KOPT-K1 (cell line): ENCODE data around the gene SLC45A2.
"Not testable (repeated sequence)": the region's sequence is repeated elsewhere in the genome, so short reads cannot be mapped to it uniquely, and the experiment has no call there.

Experiments
- H3K27ac ChIP-seq: fragments of 200-600 bp; sonication (generic); 2 replicates; pipeline ENCODE4 v1.5.1; 2016; ENCODE audit warnings: antibody characterized with exemption, mild to moderate bottlenecking, low read depth, low read length; ENCODE audit not compliant: poor library complexity, severe bottlenecking
- H3K36me3 ChIP-seq: fragments of 200-600 bp; sonication (generic); 2 replicates; pipeline ENCODE4 v1.5.1; 2017; ENCODE audit warnings: antibody characterized with exemption, mild to moderate bottlenecking, low read length, moderate library complexity; ENCODE audit not compliant: insufficient read depth
- H3K9me3 ChIP-seq: fragments of 200-600 bp; sonication (generic); 2 replicates; pipeline ENCODE4 v1.5.1; 2017; ENCODE audit warnings: antibody characterized with exemption, low read length, mild to moderate bottlenecking; ENCODE audit not compliant: insufficient read depth, poor library complexity, severe bottlenecking

SLC45A2 gene

DNA sequence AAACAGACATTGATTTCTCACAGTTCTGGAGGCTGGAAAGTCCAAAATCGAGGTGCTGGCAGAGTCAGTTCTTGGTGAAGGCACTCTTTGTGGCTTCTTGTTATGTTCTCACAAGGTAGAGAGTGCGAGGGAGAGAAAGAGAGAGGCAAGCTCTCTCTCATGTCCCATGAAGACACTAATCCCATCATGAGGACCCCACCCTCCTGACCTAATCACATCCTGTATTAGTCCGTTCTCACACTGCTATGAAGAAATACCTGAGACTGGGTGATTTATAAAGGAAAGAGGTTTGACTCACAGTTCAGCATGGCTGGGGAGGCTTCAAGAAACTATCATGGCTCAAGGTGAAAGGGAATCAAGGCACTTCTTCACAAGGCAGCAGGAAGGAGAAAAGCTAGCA is 29.1 kb upstream of the SLC45A2 start:
- no peak overlapping the region for H3K27ac ChIP-seq
- peaks cover 9% of the 10 kb centered on the region; the same call in 1 of the 2 replicates for H3K36me3 ChIP-seq
- H3K9me3 ChIP-seq = no peaks in the 10 kb centered on the region

DNA sequence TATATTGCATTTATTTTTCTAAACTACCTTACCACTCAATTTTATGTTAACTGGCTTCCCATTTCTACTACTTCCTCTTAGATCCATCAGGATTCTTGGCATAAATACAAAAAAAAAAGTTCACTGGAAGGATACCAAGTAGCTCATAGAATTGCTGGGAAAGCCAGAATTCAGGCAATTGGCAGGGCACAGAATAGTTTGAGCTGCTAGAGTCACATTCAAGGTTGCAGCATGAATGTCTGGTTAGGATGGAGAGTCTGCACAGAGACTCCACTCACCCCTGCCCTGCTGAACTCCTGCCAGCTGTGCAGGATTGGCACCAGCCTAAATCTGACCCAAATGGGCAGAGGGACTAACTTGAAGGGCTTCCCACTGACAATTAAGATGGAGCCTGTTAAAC is 28.3 kb upstream of the SLC45A2 start:
- Histone ChIP-seq H3K36me3 (peaks cover 4% of the 10 kb centered on the region; the same call in 1 of the 2 replicates), H3K9me3 (no peaks in the 10 kb centered on the region)

DNA sequence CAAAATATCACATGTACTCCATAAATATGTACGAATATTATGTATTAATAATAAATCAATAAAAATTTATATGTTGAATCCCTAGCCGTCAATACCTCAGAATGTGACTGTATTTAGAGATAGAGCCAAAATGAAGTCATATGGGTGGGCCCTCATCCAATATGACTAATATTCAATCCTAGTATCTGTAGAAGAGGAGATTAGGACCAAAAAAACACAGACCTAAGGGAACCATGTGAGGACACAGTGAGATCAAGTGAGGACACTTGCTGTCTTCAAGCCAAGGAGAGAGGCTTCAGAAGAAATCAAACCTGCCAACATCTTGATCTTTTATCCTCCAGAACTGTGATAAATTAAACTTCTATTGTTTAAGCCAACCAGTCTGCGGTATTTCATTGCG is 27.0 kb upstream of the SLC45A2 start:
- H3K27ac ChIP-seq = no peak overlapping the region
- no peaks in the 10 kb centered on the region for H3K36me3 ChIP-seq
- H3K9me3 ChIP-seq = no peaks in the 10 kb centered on the region

More for the DNA sequence above, 28.3 kb upstream of the SLC45A2 start:
- no peak overlapping the region for H3K27ac ChIP-seq

DNA sequence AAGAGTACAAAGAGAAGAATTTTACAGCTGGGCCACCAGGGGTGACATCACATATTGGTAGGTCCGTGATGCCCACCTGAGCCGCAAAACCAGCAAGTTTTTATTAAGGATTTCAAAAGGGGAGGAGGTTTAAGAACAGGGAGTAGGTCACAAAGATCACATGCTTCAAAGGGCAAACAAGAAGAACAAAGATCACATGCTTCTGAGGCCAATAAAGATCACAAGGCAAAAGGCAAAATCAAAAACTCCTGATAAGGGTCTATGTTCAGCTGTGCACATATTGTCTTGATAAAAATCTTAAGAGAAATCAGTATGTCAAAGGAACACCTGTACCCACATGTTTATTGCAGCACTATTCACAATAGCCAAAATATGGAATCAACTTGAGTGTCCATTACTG is 25.7 kb upstream of the SLC45A2 start:
- not testable (repeated sequence) for H3K9me3 ChIP-seq, H3K27ac ChIP-seq

DNA sequence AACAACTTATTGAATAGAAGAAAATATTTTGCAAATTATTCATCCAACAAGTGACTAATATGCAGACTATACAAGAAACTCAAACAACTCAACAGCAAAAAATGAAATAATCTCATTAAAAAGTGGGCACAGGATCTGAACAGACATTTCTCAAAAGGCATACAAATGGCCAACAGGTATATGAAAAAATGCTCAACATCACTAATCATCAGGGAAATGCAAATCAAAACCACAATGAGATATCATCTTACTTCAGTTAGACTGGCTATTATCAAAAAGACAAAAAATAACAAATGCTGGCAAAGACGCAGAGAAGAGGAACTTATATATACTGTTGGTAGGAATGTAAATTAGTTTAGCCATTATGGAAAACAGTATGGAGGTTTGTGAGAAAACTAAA is 25.1 kb upstream of the SLC45A2 start:
- H3K36me3 ChIP-seq = no peaks in the 10 kb centered on the region
- H3K27ac ChIP-seq = no peak overlapping the region
- H3K9me3 ChIP-seq = no peaks in the 10 kb centered on the region

More for the DNA sequence above, 25.7 kb upstream of the SLC45A2 start:
- not testable (repeated sequence) for H3K36me3 ChIP-seq

DNA sequence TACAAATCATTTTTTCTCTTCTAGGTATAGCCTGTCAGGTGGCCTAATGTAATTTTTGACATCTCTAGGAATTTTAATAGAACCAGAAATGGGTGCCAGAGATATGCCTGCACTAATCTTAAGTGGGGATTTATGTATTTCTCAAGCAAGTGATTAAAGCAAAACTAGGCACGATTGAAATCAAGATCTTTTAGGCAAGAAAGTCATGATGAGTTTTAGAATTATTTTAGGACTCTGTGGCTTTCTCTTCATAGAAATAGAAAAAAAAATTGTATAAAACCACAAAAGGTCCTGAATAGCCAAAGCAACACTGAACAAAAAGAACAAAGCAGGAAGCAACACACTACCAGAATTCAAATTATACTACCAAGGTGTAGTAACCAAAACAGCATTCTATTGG is 24.3 kb upstream of the SLC45A2 start:
- Histone ChIP-seq H3K9me3 (no peaks in the 10 kb centered on the region), H3K36me3 (peaks cover 4% of the 10 kb centered on the region; the same call in 1 of the 2 replicates), H3K27ac (peak overlapping the region; percentile 81)

DNA sequence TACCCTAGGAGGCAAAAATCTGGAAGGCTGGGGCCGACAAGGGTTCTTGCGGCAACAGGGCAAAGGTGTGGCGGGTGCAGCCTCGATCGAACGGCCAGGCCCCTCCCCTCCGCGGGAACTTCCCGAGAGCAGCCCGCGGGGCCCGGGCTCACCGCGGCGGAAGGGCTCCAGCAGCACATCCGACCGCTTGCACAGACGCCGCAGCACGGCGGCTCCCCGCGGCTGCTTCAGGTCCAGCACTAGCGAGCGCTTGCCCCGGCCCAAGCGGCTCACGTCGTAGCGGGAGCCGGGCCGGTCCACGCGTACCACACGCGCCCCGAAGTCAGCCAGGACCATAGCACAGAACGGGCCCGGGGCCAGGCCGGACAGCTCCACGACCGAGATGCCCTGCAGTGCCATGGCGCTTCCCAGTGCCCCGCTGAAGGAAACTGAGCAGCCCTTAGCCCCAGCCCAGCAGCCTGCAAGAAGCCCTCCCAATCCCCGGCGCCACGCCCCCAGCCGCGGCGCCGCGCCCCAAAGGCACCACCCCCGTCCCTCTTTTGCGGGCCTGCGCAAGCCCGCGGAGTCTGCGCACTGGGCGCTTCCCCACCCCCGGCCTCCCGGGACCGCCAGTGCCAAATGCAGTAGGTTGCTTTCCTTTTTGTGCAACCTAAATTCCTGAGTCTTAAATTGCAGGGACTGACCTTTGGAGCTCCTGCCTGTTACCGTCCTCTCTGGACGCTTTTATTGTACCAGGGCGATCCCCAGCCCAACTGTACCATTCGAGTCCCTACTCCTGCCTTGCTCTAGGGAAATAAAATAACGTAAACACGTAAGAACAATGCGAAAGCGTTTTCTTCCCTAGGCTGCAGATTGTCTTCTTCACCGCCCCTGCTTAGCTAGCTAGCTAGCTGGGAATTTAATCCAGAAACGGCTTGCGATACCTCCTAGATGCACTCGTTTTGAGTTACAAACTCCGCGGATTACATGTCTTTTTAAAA is 23.4 kb upstream of the SLC45A2 start, which contains the start of gene AMACR:
Gene AMACR (minus strand): TSS at position 430 of the 980 bp plus-strand sequence. CDS start 31 bp downstream, at position 399.
- H3K36me3 ChIP-seq = peaks cover 13% of the 10 kb centered on the region; the same call in 1 of the 2 replicates
- H3K27ac ChIP-seq = peak within 1 kb of the TSS; percentile 81

DNA sequence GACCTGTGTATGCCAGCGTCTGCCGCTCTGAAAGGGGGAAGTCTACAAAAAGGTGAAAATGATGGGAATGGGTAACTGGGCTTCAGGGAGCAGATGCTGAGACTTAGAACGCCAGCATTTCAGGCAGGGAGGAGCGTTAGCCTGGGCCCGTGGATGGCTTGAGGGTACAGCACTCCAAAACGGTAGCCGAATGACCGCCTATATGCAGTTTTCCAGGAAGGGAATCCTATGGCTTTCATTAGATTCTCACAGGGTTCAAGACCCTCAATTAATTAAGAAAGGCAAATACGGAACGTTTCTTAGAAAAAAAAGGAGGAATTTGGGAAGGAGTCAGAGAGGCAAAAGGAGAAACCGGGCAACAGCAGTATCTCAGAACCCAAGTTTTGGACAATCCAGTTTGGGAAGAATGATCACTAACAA is 22.7 kb upstream of the SLC45A2 start:
- peak overlapping the region; percentile 81 for H3K27ac ChIP-seq
- H3K9me3 ChIP-seq = no peaks in the 10 kb centered on the region

More for the DNA sequence above, 23.4 kb upstream of the SLC45A2 start, which contains the start of gene AMACR:
- H3K9me3 ChIP-seq = no peaks in the 10 kb centered on the region

DNA sequence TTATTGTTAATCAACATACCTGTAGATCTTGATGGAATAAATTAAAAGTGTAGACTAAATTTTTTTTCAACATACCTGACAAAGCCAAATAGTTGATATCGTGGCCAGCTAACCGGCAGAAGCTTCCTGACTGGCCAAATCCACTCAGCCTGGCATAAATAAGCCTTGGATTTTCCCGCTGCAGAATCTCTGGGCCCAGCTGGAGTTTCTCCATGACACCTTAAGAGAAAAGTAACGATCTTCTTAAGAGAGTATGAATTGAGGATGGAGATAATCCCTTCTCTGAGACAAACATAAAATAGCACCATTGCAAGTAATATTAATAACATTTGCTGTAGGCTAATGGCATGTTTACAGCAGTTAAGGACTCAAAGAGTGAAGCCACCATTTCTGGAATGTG is 21.2 kb upstream of the SLC45A2 start:
- Histone ChIP-seq H3K36me3 (peaks cover 18% of the 10 kb centered on the region; the same call in 1 of the 2 replicates), H3K27ac (no peak overlapping the region), H3K9me3 (no peaks in the 10 kb centered on the region)

More for the DNA sequence above, 22.7 kb upstream of the SLC45A2 start:
- peaks cover 18% of the 10 kb centered on the region; the same call in 1 of the 2 replicates for H3K36me3 ChIP-seq

DNA sequence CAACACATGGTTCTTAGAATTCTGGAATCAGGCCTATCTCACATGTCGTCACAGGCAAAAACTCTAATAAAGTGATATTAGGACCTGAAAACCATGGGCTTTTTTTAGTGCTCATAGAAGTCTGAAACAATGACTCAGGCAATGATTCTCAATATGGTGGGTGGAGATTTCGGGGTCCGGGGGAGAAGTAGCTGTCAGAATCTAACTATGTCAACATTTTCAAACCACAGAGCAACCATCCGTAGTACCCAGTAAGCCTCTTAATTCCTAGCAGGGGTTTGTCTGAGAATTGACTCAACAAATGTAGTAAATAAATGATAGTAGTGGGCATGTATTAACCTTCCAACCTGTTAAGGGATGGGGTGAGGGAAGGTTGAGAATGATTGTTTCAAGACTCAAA is 20.7 kb upstream of the SLC45A2 start:
- H3K36me3 ChIP-seq = peaks cover 18% of the 10 kb centered on the region; the same call in 1 of the 2 replicates
- H3K9me3 ChIP-seq = no peaks in the 10 kb centered on the region
- H3K27ac ChIP-seq = no peak overlapping the region

DNA sequence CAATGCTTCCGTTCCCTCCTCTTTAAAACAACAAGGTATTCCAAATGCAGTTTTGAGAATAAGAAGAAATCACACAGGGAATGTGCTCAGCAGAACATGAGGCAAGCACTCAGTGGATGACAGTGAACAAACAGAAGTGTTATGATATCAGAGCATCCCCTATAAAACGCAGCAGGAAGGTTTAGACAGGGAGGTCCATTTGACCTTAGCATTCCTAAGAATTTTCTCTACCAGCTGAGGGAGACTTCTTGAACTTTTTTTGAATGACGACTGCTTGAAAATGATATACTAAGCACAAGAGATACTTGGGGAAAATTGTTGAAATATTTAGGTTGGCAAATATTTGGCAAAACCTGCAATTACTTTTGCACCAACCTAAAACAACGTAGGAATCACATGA is 19.4 kb upstream of the SLC45A2 start:
- Histone ChIP-seq H3K36me3 (peaks cover 18% of the 10 kb centered on the region; the same call in 1 of the 2 replicates), H3K9me3 (no peaks in the 10 kb centered on the region), H3K27ac (no peak overlapping the region)

DNA sequence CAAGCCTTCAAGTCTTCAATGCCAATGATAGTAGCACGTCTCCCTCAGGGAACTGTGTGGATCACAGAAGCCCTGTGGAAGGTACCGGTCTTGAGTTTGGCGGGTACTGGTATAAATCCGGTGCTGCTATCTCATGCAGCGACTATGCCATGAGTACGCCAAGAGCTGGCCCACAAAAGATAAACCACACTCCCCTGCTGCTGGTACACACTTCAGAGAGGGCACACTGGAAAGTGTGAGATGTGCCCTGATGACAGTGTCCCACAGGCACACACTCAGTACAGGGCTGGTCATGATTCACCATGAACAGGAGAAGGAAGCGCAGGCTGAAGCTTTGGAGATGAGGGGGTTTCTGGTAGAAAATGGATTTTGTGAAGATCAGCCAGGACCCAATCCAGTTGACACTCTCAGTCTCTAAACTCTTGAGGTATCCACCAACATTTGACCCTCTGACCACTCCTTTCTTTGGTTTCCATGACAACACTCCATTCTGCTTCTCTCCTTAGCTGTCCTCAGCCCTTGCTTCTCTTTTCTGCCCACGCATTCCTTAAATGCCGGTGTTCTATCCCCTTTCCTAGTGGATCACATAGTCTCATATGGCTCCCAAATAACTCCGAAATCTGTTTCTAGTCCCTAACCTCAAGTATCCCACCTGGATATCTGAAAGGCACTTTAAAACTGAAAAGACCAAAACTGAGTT is 18.3 kb upstream of the SLC45A2 start:
- H3K27ac ChIP-seq = no peak overlapping the region
- H3K9me3 ChIP-seq = no peaks in the 10 kb centered on the region
- peaks cover 26% of the 10 kb centered on the region for H3K36me3 ChIP-seq

DNA sequence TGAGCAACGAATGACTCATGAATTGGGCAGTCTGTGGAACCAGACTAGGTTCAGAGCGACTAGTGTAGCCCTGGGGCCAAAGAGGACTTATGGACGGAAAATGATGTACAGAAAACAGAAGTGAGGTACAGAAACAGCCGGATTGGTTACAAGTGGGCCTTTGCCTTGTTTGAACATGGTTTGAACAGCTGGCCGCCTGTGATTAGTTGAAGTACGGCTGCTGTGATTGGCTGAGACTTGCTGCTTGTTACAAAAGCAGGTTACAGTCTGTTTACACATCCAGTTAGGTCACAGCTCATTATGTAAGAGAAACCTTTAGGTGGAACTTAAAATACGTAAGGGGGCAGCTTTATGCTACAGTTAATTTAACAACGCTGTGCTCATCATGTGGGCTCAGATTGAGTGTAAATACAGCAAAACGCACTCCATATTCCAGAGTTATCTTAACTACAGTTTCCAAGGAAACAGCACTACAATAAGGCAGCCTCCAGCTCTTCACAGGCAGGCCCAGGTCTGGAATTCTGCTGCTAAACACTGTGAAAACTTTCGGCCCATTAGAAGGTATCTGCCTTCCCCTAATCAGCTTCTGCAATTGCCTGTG is 16.8 kb upstream of the SLC45A2 start:
- H3K9me3 ChIP-seq = no peaks in the 10 kb centered on the region
- H3K27ac ChIP-seq = no peak overlapping the region
- H3K36me3 ChIP-seq = peaks cover 26% of the 10 kb centered on the region

DNA sequence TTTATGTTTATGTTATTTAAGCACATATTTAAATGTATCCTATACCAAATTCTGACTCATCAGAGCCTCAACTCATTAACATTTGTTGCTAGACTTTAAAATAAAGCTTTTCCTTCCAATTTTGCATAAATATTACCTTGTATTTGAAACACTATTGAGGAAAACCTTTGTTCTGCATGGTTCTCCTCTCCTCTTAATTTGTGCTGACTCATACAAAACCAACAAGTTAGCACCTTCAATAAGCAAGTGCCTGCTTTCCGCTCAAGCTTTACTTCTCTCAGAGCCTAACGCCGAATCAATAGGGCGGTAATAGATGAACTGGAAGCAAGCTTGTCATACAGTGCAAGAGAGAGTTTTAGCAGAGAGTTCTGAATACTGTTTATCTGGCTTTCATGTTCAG is 15.5 kb upstream of the SLC45A2 start:
- Histone ChIP-seq H3K36me3 (peaks cover 26% of the 10 kb centered on the region), H3K27ac (no peak overlapping the region), H3K9me3 (no peaks in the 10 kb centered on the region)
